Progenitor cell of endocrine pancreas (in vitro differentiated cells): ENCODE measurements around the gene SMNDC1. TPM values are rescaled to one million over a fixed set of nuclear protein-coding genes. Genes with fewer than 3 reads are reported as not detected.
A peak's percentile ranks its signal among the peaks of the same experiment; 100 is the strongest.

ENCODE experiments used
- DNase-seq: peaks from one replicate; pipeline ENCODE4 v3.0.0; 2021; ENCODE audit warnings: low spot score; ENCODE audit not compliant: unreplicated experiment
- H3K27ac Mint-ChIP-seq: 2 replicates; pipeline ENCODE4 v1.8.0; 2021; ENCODE audit warnings: mild to moderate bottlenecking, moderate library complexity, mixed read lengths
- H3K27me3 Mint-ChIP-seq: 2 replicates; pipeline ENCODE4 v1.8.0; 2021; ENCODE audit warnings: mixed read lengths
- H3K36me3 Mint-ChIP-seq: 2 replicates; pipeline ENCODE4 v1.8.0; 2022; ENCODE audit warnings: mixed read lengths; ENCODE audit not compliant: insufficient read depth
- H3K4me1 Mint-ChIP-seq: 2 replicates; pipeline ENCODE4 v1.8.0; 2021; ENCODE audit warnings: low read depth, mixed read lengths
- H3K4me3 Mint-ChIP-seq: 2 replicates; pipeline ENCODE4 v1.8.0; 2021; ENCODE audit warnings: low read depth, mild to moderate bottlenecking, moderate library complexity, mixed read lengths
- H3K9me3 Mint-ChIP-seq: 2 replicates; pipeline ENCODE4 v1.8.0; 2021; ENCODE audit warnings: low read depth, mixed read lengths
- CTCF ChIP-seq: fragments of 200-600 bp; sonication (generic); IDR thresholded peaks from one replicate; pipeline ENCODE4 v1.5.0; 2021; ENCODE audit warnings: antibody characterized with exemption, mild to moderate bottlenecking; ENCODE audit not compliant: unreplicated experiment
- total RNA-seq: library from RNA; stranded (reverse); gene quantifications from 2 replicates; pipeline ENCODE4 v1.2.1, GENCODE V29; 2021

The SMNDC1 gene
- total RNA-seq, 1 donor from 2014 or later: 41.4 TPM

- Mint-ChIP-seq H3K36me3 (no peaks in the 10 kb centered on the region), H3K4me1 (peaks cover 27% of the 10 kb centered on the region), H3K9me3 (no peaks in the 10 kb centered on the region), H3K27me3 (no peaks in the 10 kb centered on the region), H3K4me3 (no peak overlapping the region), H3K27ac (peak overlapping the region; percentile 38)
- no peak for DNase-seq
- TF ChIP-seq CTCF: no peak
Observed at GRCh38 chr10:110269374-110270318, 35.1 kb downstream of the SMNDC1 start.

GRCh38 chr10:110268971-110269370 is 35.7 kb downstream of the SMNDC1 start:
- Mint-ChIP-seq H3K4me3 (no peak overlapping the region), H3K9me3 (no peaks in the 10 kb centered on the region), H3K27ac (no peak overlapping the region), H3K27me3 (no peaks in the 10 kb centered on the region), H3K36me3 (no peaks in the 10 kb centered on the region), H3K4me1 (peaks cover 25% of the 10 kb centered on the region)
- no peak for TF ChIP-seq CTCF
- no peak for DNase-seq

- DNase-seq: no peak
- no peaks in the 10 kb centered on the region for H3K9me3 Mint-ChIP-seq
- H3K27me3 Mint-ChIP-seq: no peaks in the 10 kb centered on the region
- H3K27ac Mint-ChIP-seq: peak overlapping the region; percentile 26
- TF ChIP-seq CTCF: no peak
- no peaks in the 10 kb centered on the region for H3K36me3 Mint-ChIP-seq
- H3K4me1 Mint-ChIP-seq: peaks cover 21% of the 10 kb centered on the region
- H3K4me3 Mint-ChIP-seq: no peak overlapping the region
Observed at GRCh38 chr10:110268442-110268841, 36.3 kb downstream of the SMNDC1 start.

- peaks cover 21% of the 10 kb centered on the region for H3K4me1 Mint-ChIP-seq
- no peak for DNase-seq
- H3K36me3 Mint-ChIP-seq: no peaks in the 10 kb centered on the region
Observed at GRCh38 chr10:110267276-110267675, 37.4 kb downstream of the SMNDC1 start.

More at GRCh38 chr10:110267276-110267675, 37.4 kb downstream of the SMNDC1 start:
- Mint-ChIP-seq H3K27me3 (no peaks in the 10 kb centered on the region), H3K27ac (no peak overlapping the region), H3K4me3 (no peak overlapping the region), H3K9me3 (no peaks in the 10 kb centered on the region)
- TF ChIP-seq CTCF: no peak
